PC-3 (cell line): Measurements from ENCODE around the gene UBTD1. TPM values are rescaled to one million over a fixed set of nuclear protein-coding genes. Genes with fewer than 3 reads are reported as not detected.
A peak's percentile ranks its signal among the peaks of the same experiment; 100 is the strongest.

ENCODE experiments used
- ATAC-seq: fragments of 200-7000 bp; cut with Tn5 transposase; 2 replicates; pipeline ENCODE4 v1.9.1; 2020; ENCODE audit warnings: mild to moderate bottlenecking, moderate library complexity
- BruUV-seq: library from RNA; stranded (reverse); fragments of 400-500 nt; replicated peaks from 2 replicates; lab custom pipeline; 2021; lab: Mats Ljungman, UMichigan
- CTCF ChIA-PET: fragments of 300-600 bp; sonication (Branson Sonifier 250); formaldehyde crosslinking; loops from one replicate; lab custom pipeline; 2022; ENCODE audit warnings: antibody characterized with exemption; lab: Charles Lee
- POLR2A ChIA-PET: fragments of 300-600 bp; sonication (Branson Sonifier 250); formaldehyde crosslinking; loops from one replicate; lab custom pipeline; 2022; ENCODE audit warnings: antibody characterized with exemption; ENCODE audit not compliant: unreplicated experiment; lab: Charles Lee
- DNase-seq: peaks from one replicate; pipeline ENCODE4 v3.0.0-alpha.2; 2015
- H2AFZ ChIP-seq: fragments of 300-600 bp; sonication (generic); 2 replicates; pipeline ENCODE4 v1.6.0; 2016; ENCODE audit warnings: antibody characterized with exemption, low read length
- H3F3A ChIP-seq: fragments of 300-600 bp; sonication (generic); one replicate; pipeline ENCODE4 v1.6.0; 2017; ENCODE audit warnings: antibody characterized with exemption, low read length, control low read depth, mild to moderate bottlenecking; ENCODE audit not compliant: unreplicated experiment
- H3K27ac ChIP-seq: fragments of 300-600 bp; sonication (generic); 2 replicates; pipeline ENCODE4 v1.5.1; 2016; ENCODE audit warnings: mild to moderate bottlenecking, low read length
- H3K27me3 ChIP-seq: fragments of 300-600 bp; sonication (generic); 2 replicates; pipeline ENCODE4 v1.6.1; 2016; ENCODE audit warnings: low read length, mixed read lengths
- H3K36me3 ChIP-seq: fragments of 300-600 bp; sonication (generic); 2 replicates; pipeline ENCODE4 v1.6.1; 2016; ENCODE audit warnings: low read depth, mixed run types, low read length, mixed read lengths
- H3K4me1 ChIP-seq: fragments of 300-600 bp; sonication (generic); 2 replicates; pipeline ENCODE4 v1.5.1; 2016; ENCODE audit warnings: low read length; ENCODE audit not compliant: insufficient read depth
- H3K4me2 ChIP-seq: fragments of 300-600 bp; sonication (generic); 2 replicates; pipeline ENCODE4 v1.6.0; 2016; ENCODE audit warnings: low read length
- H3K4me3 ChIP-seq: fragments of 300-600 bp; sonication (generic); 2 replicates; pipeline ENCODE4 v1.5.1; 2016; ENCODE audit warnings: mild to moderate bottlenecking, low read length, mixed read lengths
- H3K79me2 ChIP-seq: fragments of 300-600 bp; sonication (generic); 2 replicates; pipeline ENCODE4 v1.6.1; 2017; ENCODE audit warnings: low read length, mixed read lengths
- H3K9ac ChIP-seq: fragments of 300-600 bp; sonication (generic); 2 replicates; pipeline ENCODE4 v1.6.0; 2016; ENCODE audit warnings: mild to moderate bottlenecking, low read length
- H3K9me2 ChIP-seq: fragments of 300-600 bp; sonication (generic); replicated peaks from 2 replicates; pipeline ENCODE4 v1.6.1; 2016; ENCODE audit warnings: mixed run types, low read length, mixed read lengths
- H3K9me3 ChIP-seq: fragments of 300-600 bp; sonication (generic); 2 replicates; pipeline ENCODE4 v1.6.1; 2016; ENCODE audit warnings: low read length, mixed read lengths
- H4K20me1 ChIP-seq: fragments of 300-600 bp; sonication (generic); 2 replicates; pipeline ENCODE4 v1.6.1; 2016; ENCODE audit warnings: low read length, mixed read lengths
- EZH2 ChIP-seq: fragments of 300-600 bp; sonication (generic); IDR thresholded peaks from one replicate; pipeline ENCODE4 v1.6.1; 2017; ENCODE audit warnings: antibody characterized with exemption, mild to moderate bottlenecking, low read length; ENCODE audit not compliant: unreplicated experiment
- EZH2phosphoT487 ChIP-seq: fragments of 300-600 bp; sonication (generic); IDR thresholded peaks from 2 replicates; pipeline ENCODE4 v1.6.1; 2018; ENCODE audit warnings: mild to moderate bottlenecking, antibody characterized with exemption, low read length, borderline replicate concordance
- intact Hi-C: fragments of 100-400 bp; cut with micrococcal nuclease; formaldehyde crosslinking; loops from 2 replicates; pipeline ENCODE4 v1.9.0; 2023
- total RNA-seq: library from RNA; depleted of rRNA; stranded (reverse); fragments of >200 nt; gene quantifications from 2 replicates; pipeline ENCODE4 v1.2.3, GENCODE V29; 2014
- TF ChIP-seq, protein P1 (sequence below): fragments of 300-600 bp; sonication (generic); conservative IDR thresholded peaks from 2 replicates; pipeline ENCODE4 v1.5.1; 2017; ENCODE audit warnings: antibody characterized with exemption, low read depth, mild to moderate bottlenecking, low read length

The UBTD1 gene
- total RNA-seq, 1 experiment from 2014 or later = 18.5 TPM

DNA sequence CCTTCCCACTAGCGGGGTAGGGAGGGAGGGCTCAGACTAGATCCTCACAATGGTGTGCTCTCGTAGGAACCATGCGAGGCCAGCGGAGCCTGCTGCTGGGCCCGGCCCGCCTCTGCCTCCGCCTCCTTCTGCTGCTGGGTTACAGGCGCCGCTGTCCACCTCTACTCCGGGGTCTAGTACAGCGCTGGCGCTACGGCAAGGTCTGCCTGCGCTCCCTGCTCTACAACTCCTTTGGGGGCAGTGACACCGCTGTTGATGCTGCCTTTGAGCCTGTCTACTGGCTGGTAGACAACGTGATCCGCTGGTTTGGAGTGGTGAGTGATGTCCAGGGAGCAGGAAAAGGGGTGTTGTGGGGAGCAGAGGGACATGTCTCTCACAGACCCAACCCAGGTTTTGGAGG, 47.1 kb upstream of the UBTD1 start:
- ChIA-PET POLR2A (no interaction called here), CTCF (no interaction called here)
- Histone ChIP-seq H3K4me2 (no peak overlapping the region), H4K20me1 (no peaks in the 10 kb centered on the region), H3K4me1 (peaks cover 14% of the 10 kb centered on the region), H2AFZ (no peak overlapping the region), H3K27ac (no peak overlapping the region), H3K36me3 (peaks cover 17% of the 10 kb centered on the region; the same call in 1 of the 2 replicates), H3F3A (no peaks in the 10 kb centered on the region), H3K9me3 (no peaks in the 10 kb centered on the region), H3K27me3 (no peaks in the 10 kb centered on the region), H3K4me3 (no peak overlapping the region), H3K79me2 (peaks cover 36% of the 10 kb centered on the region), H3K9ac (no peak overlapping the region), H3K9me2 (no peaks in the 10 kb centered on the region)
- DNase-seq = no peak
- BruUV-seq = no TSS peak
- ATAC-seq = no peak
- TF ChIP-seq EZH2phosphoT487 (no peak), EZH2 (no peak)
- TF ChIP-seq, protein P1, sequence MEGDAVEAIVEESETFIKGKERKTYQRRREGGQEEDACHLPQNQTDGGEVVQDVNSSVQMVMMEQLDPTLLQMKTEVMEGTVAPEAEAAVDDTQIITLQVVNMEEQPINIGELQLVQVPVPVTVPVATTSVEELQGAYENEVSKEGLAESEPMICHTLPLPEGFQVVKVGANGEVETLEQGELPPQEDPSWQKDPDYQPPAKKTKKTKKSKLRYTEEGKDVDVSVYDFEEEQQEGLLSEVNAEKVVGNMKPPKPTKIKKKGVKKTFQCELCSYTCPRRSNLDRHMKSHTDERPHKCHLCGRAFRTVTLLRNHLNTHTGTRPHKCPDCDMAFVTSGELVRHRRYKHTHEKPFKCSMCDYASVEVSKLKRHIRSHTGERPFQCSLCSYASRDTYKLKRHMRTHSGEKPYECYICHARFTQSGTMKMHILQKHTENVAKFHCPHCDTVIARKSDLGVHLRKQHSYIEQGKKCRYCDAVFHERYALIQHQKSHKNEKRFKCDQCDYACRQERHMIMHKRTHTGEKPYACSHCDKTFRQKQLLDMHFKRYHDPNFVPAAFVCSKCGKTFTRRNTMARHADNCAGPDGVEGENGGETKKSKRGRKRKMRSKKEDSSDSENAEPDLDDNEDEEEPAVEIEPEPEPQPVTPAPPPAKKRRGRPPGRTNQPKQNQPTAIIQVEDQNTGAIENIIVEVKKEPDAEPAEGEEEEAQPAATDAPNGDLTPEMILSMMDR = no peak
- intact Hi-C loops = no loop called here

DNA sequence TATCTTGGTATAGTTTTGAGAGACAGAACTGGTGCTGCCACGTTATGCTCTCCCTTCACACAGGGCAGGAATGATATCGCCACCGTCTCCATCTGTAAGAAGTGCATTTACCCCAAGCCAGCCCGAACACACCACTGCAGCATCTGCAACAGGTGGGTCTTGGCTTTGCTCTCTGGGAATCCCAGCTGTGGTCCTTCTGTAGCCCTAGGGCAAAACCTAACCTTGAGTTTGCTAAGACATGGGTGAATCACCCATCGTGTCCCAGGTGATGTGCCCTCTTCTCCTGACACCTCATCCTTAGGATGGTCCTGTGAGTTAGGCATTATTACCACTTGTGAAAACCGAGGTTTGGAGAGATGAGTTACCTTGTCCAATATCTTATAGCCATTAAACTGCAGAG, 46.4 kb upstream of the UBTD1 start:
- Histone ChIP-seq H3F3A (no peaks in the 10 kb centered on the region), H2AFZ (no peak overlapping the region), H3K27me3 (no peaks in the 10 kb centered on the region), H3K27ac (no peak overlapping the region), H3K9ac (no peak overlapping the region), H3K4me2 (no peak overlapping the region), H3K36me3 (peaks cover 18% of the 10 kb centered on the region; the same call in 1 of the 2 replicates), H3K9me2 (no peaks in the 10 kb centered on the region), H4K20me1 (no peaks in the 10 kb centered on the region), H3K4me3 (no peak overlapping the region), H3K4me1 (peaks cover 8% of the 10 kb centered on the region; the same call in 1 of the 2 replicates), H3K9me3 (no peaks in the 10 kb centered on the region), H3K79me2 (peaks cover 28% of the 10 kb centered on the region)
- DNase-seq = no peak
- intact Hi-C loops = no loop called here
- ChIA-PET POLR2A (no interaction called here), CTCF (no interaction called here)
- no TSS peak for BruUV-seq
- TF ChIP-seq EZH2phosphoT487 (no peak), EZH2 (no peak)
- TF ChIP-seq, protein P1 = no peak
- ATAC-seq = no peak

DNA sequence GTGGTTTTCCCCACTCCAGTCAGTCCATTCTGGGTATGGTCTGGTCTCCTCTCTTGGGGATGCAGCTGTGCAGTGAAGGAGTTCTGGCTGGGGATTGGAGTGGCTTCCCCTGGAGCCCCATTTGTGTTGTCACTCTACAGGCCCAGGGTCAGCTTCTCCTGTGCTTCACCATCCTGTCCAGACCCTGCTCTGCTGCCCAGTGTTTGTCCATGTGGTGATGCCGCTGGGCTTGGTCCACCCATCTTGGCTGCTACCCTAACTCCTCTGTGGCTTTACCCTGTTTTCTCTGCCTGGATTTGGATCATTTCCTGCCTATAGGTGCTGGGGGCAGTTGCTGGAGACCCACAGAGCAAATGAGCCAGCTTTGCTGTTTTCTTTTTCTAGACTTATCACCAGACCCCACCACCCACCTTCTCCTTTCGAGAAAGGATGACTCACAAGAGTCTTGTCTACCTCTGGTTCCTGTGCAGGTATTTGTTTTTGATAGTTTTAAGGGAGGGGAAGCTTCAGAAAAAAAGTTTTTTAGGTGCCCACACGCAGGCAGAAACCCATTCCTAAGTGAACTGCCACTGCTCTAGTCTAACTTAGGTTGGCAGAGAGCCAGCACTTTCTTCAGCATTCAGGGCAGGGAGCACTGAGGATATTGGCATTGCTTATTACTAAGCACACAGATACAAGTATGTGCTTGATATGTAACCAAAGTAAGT, 44.2 kb upstream of the UBTD1 start:
- BruUV-seq = no TSS peak
- Histone ChIP-seq H3K4me1 (no peaks in the 10 kb centered on the region), H3K36me3 (peaks cover 28% of the 10 kb centered on the region; the same call in 1 of the 2 replicates), H3K4me3 (no peak overlapping the region), H3K9me2 (no peaks in the 10 kb centered on the region), H3K9ac (no peak overlapping the region), H3K27ac (no peak overlapping the region), H2AFZ (no peak overlapping the region), H3K4me2 (no peak overlapping the region), H3K79me2 (peaks cover 9% of the 10 kb centered on the region; the same call in 1 of the 2 replicates), H3F3A (no peaks in the 10 kb centered on the region), H3K27me3 (no peaks in the 10 kb centered on the region), H3K9me3 (no peaks in the 10 kb centered on the region), H4K20me1 (no peaks in the 10 kb centered on the region)
- TF ChIP-seq EZH2phosphoT487 = no peak
- TF ChIP-seq, protein P1 = no peak
- no peak for TF ChIP-seq EZH2
- DNase-seq (no peak), ATAC-seq (peak; percentile 29)
- intact Hi-C loops = no loop called here
- CTCF ChIA-PET = interaction anchor here (0.5 kb wide), 1 partner anchor 158 kb away, joined by 4 read pairs; no protein-coding TSS in a partner anchor
- POLR2A ChIA-PET = no interaction called here
